ENCODE results near the gene CDS2. TPM values are rescaled to one million over a fixed set of nuclear protein-coding genes. Genes with fewer than 3 reads are reported as not detected.

Gene CDS2
- total and polyA plus RNA-seq, 2 experiments from 2014 or later, result 16.8 to 40.8 TPM

DNA sequence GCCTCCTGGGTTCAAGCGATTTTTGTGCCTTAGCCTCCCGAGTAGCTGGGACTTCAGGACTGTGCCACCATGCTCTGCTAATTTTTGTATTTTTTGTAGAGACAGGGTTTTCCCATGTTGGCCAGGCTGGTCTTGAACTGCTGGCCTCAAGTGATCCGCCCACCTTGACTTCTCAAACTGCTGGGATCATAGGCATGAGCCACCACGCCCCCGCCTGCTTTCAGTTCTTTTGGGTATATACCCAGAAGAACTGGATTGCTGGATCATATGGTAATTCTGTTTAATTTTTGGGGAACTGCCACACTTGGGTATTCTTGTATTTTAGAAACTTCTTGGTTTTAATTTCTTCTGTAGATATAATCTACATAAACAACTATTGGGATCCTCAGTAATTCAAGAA lies 17.0 kb downstream of the CDS2 start (continued):
- TF ChIP-seq, protein P1, sequence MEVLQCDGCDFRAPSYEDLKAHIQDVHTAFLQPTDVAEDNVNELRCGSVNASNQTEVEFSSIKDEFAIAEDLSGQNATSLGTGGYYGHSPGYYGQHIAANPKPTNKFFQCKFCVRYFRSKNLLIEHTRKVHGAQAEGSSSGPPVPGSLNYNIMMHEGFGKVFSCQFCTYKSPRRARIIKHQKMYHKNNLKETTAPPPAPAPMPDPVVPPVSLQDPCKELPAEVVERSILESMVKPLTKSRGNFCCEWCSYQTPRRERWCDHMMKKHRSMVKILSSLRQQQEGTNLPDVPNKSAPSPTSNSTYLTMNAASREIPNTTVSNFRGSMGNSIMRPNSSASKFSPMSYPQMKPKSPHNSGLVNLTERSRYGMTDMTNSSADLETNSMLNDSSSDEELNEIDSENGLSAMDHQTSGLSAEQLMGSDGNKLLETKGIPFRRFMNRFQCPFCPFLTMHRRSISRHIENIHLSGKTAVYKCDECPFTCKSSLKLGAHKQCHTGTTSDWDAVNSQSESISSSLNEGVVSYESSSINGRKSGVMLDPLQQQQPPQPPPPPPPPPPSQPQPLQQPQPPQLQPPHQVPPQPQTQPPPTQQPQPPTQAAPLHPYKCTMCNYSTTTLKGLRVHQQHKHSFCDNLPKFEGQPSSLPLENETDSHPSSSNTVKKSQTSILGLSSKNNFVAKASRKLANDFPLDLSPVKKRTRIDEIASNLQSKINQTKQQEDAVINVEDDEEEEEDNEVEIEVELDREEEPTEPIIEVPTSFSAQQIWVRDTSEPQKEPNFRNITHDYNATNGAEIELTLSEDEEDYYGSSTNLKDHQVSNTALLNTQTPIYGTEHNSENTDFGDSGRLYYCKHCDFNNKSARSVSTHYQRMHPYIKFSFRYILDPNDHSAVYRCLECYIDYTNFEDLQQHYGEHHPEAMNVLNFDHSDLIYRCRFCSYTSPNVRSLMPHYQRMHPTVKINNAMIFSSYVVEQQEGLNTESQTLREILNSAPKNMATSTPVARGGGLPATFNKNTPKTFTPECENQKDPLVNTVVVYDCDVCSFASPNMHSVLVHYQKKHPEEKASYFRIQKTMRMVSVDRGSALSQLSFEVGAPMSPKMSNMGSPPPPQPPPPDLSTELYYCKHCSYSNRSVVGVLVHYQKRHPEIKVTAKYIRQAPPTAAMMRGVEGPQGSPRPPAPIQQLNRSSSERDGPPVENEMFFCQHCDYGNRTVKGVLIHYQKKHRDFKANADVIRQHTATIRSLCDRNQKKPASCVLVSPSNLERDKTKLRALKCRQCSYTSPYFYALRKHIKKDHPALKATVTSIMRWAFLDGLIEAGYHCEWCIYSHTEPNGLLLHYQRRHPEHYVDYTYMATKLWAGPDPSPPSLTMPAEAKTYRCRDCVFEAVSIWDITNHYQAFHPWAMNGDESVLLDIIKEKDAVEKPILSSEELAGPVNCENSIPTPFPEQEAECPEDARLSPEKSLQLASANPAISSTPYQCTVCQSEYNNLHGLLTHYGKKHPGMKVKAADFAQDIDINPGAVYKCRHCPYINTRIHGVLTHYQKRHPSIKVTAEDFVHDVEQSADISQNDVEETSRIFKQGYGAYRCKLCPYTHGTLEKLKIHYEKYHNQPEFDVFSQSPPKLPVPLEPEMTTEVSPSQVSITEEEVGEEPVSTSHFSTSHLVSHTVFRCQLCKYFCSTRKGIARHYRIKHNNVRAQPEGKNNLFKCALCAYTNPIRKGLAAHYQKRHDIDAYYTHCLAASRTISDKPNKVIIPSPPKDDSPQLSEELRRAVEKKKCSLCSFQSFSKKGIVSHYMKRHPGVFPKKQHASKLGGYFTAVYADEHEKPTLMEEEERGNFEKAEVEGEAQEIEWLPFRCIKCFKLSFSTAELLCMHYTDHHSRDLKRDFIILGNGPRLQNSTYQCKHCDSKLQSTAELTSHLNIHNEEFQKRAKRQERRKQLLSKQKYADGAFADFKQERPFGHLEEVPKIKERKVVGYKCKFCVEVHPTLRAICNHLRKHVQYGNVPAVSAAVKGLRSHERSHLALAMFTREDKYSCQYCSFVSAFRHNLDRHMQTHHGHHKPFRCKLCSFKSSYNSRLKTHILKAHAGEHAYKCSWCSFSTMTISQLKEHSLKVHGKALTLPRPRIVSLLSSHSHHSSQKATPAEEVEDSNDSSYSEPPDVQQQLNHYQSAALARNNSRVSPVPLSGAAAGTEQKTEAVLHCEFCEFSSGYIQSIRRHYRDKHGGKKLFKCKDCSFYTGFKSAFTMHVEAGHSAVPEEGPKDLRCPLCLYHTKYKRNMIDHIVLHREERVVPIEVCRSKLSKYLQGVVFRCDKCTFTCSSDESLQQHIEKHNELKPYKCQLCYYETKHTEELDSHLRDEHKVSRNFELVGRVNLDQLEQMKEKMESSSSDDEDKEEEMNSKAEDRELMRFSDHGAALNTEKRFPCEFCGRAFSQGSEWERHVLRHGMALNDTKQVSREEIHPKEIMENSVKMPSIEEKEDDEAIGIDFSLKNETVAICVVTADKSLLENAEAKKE (CRISPR knock-in tag; IDR thresholded peaks at IDR 0.05), result no peak
- no peak for TF ChIP-seq ZNF114 (CRISPR knock-in tag; IDR thresholded peaks at IDR 0.05)
- no peak for TF ChIP-seq NANOG (IDR thresholded peaks at IDR 0.05; ENCODE audit: borderline replicate concordance)
- no peak for TF ChIP-seq EZH2 (IDR thresholded peaks at IDR 0.05; ENCODE audit: low read depth, unreplicated experiment)
- TF ChIP-seq CREB1 (CRISPR knock-in tag; IDR thresholded peaks at IDR 0.05; ENCODE audit: low read depth), result no peak

DNA sequence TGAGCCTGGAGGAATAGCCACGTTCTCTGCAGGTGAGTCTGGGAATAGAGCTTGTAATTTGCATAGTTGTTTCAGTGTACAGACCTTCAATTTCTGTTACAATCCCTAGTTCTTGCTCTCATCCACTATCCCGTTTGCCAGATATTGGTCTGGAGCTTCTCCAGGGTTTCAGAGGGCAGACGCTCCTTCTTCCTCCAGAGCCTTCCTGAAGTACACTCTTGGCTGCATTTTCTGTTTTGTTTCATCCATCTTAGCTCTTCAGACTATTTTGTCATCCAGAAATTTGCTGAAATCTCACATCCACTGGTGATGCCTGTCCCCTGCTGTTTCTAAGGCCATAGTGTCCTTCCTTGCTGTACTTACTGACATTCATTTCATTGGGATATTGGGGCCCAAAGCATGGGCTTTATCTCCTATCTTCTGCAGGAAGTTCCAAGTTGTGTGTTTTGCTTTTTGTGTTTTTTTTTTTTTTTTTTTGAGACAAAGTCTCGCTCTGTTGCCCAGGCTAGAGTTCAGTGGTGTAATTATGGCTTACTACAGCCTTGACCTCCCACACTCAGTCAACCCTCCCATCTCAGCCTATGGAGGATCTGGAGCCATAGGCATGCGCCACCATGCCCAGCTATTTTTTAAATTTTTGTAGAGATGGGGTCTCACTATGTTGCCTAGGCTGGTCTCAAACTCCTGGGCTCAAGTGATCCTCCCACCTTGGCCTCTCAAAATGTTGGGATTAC lies 18.7 kb downstream of the CDS2 start:
- no peak overlapping the region for H3K4me3 Mint-ChIP-seq
- no peak for ATAC-seq
- no peaks in the 10 kb centered on the region for H3K27me3 Mint-ChIP-seq (ENCODE audit: insufficient read depth, low read depth, poor library complexity)
- Histone ChIP-seq H3K27ac (ENCODE audit: low read depth) (no peak overlapping the region), H3K4me2 (no peak overlapping the region), H3K36me3 (ENCODE audit: insufficient read depth) (no peaks in the 10 kb centered on the region), H3F3A (replicated peaks; ENCODE audit: low read depth) (no peaks in the 10 kb centered on the region), H2AFZ (no peak overlapping the region), H3K79me2 (replicated peaks; ENCODE audit: insufficient read depth) (peaks cover 88% of the 10 kb centered on the region), H4K20me1 (replicated peaks; ENCODE audit: insufficient read depth) (peaks cover 22% of the 10 kb centered on the region), H3K9me2 (ENCODE audit: insufficient read depth) (no peaks in the 10 kb centered on the region), H3K4me1 (ENCODE audit: insufficient read depth) (no peaks in the 10 kb centered on the region; the same call in 1 of the 2 replicates), H3K4me3 (no peak overlapping the region), H3K27me3 (ENCODE audit: insufficient read depth) (no peaks in the 10 kb centered on the region)
- no peak overlapping the region for H3K27ac Mint-ChIP-seq
- peaks cover 7% of the 10 kb centered on the region; the same call in 2 of the 3 replicates for H3K4me1 Mint-ChIP-seq
- no peaks in the 10 kb centered on the region for H3K9me3 Mint-ChIP-seq
- no peak for DNase-seq (ENCODE audit: low spot score)
- no peaks in the 10 kb centered on the region; the same call in 2 of the 3 replicates for H3K36me3 Mint-ChIP-seq (ENCODE audit: low read depth)
- TF ChIP-seq, protein P2, sequence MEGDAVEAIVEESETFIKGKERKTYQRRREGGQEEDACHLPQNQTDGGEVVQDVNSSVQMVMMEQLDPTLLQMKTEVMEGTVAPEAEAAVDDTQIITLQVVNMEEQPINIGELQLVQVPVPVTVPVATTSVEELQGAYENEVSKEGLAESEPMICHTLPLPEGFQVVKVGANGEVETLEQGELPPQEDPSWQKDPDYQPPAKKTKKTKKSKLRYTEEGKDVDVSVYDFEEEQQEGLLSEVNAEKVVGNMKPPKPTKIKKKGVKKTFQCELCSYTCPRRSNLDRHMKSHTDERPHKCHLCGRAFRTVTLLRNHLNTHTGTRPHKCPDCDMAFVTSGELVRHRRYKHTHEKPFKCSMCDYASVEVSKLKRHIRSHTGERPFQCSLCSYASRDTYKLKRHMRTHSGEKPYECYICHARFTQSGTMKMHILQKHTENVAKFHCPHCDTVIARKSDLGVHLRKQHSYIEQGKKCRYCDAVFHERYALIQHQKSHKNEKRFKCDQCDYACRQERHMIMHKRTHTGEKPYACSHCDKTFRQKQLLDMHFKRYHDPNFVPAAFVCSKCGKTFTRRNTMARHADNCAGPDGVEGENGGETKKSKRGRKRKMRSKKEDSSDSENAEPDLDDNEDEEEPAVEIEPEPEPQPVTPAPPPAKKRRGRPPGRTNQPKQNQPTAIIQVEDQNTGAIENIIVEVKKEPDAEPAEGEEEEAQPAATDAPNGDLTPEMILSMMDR (conservative IDR thresholded peaks at IDR 0.05; ENCODE audit: low read depth in 2 of 2), result no peak
- TF ChIP-seq, protein P1 (CRISPR knock-in tag; IDR thresholded peaks at IDR 0.05), result no peak
- TF ChIP-seq EZH2phosphoT487 (IDR thresholded peaks at IDR 0.05; ENCODE audit: unreplicated experiment), result no peak
